NCI-H2029 treated with DMSO at 0.1 percent for 48 hours (cell line): Measurements from ENCODE around the gene OR4A15.

Experiments
- DNase-seq: peaks from one replicate; lab custom pipeline; 2025; lab: John Stamatoyannopoulos, UW

Gene OR4A15

DNA sequence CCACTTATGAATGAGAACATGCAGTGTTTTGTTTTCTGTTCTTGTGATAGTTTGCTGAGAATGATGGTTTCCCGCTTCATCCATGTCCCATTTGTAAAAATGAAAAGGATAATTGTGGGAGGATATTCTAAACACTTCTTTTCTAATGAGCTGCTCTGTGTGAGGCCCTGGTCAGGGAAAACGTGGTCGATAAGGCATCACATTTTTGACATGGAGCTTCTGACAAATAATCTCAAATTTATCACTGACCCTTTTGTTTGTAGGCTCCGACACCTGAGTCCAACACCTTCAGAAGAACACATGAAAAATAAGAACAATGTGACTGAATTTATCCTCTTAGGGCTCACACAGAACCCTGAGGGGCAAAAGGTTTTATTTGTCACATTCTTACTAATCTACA, at the start of gene OR4A15:
Gene OR4A15 (plus strand): TSS at position 301 of the 400 bp plus-strand sequence. CDS start 0 bp downstream, at position 301.
- DNase-seq: no peak

DNA sequence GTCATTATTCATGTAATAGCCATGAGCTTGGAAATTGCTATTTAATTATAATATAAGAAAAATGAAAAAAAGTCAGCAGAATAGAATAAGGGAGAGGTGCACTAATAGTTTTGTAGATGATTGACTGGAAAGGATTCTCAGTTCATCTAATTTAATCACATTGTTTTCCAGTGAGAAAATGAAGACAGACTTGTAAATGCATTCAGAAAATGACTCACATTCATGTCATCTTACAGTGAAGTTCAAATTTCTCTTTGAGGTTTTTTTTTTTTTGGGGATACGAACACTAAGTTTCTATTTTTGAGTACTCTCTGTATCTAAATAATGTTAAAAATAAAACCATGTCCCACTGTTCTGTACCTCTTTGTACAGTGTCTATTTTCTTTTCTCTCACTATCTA, 43.3 kb upstream of the OR4A15 start:
- DNase-seq: no peak

DNA sequence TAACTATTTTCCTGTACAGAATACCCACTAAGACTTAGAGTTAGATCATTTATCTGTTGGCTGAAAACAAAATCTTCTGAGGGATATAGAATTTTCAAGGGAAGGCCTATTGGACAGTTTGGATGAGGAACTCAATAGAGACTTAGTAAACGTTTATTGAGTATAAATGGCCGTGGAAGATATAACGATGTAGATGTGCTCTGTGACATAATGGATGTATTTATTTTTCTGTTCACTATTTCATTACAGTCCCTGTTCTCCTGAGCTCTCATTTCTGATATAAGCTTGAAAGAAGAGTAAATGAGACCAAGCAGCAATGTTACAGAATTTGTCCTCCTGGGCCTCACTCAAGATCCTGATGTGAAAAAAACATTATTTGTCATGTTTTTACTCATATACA, 24.9 kb upstream of the OR4A15 start, which contains the start of gene OR4A16:
Gene OR4A16 (plus strand): TSS at position 301 of the 400 bp plus-strand sequence. CDS start 0 bp downstream, at position 301.
- no peak for DNase-seq

DNA sequence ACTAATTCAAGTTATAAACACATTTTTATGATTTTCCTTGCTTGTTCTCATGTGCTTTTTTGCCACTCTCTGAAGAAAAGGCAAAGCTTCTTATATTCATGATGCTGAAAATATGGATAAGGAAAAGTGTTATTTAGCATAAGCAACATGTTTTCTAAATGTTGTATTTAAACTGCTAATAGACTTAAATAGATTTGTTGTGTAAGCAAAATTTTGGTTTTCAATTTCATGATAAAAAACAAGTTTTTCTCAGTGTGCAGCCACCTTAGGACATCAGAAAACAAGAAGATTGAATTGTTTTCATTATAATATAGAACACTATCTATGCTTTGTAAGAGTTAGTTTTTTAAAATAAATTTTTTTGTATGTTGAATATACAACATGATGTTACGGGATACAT, 22.5 kb upstream of the OR4A15 start:
- no peak for DNase-seq

DNA sequence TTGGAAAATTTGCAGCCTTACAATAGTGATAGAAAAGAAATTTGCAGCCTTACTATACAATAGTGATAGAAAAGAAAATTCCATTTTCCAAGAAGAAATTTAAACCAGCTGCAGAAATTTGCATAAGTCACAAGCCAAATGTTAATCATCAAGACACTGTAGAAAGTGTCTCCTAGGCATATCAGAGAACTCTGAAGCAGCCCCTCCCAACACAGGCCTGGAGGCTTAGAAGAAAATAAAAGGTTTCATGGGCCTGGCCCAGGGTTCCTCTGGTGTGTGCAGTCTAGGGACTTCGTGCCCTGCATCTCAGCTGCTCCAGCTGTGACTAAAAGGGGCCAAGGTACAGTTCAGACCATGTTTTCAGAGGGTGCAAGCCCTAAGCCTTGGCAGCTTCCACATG, 18.7 kb upstream of the OR4A15 start:
- no peak for DNase-seq

DNA sequence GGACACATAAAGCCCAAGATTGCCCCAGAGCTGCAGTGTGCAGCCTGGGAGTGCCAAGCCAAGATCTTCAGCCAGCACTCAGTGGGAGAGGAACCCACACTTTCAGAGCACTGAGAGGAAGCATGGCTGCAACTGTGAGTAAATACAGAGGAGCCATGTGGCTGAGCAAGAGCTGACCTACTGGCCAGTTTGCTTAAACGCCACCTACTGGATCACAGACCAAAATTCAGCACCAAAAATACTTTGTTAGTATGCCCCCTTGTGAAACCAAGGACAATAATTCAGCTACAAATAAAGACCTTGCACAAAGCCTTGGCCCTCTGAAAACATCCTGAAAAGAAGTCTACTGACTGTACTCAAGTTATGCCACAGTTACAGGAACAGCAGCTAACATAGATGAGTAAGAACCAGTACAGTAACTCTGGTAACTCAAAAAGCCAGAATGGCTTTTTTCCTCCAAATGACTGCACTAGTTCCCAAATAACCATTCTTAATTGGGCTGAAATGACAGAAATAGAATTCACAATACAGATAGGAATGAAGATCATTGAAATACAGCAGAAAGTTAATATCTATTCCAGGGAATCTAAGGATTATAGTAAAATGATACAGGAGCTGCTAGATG, 10.1 kb upstream of the OR4A15 start:
- DNase-seq: no peak

DNA sequence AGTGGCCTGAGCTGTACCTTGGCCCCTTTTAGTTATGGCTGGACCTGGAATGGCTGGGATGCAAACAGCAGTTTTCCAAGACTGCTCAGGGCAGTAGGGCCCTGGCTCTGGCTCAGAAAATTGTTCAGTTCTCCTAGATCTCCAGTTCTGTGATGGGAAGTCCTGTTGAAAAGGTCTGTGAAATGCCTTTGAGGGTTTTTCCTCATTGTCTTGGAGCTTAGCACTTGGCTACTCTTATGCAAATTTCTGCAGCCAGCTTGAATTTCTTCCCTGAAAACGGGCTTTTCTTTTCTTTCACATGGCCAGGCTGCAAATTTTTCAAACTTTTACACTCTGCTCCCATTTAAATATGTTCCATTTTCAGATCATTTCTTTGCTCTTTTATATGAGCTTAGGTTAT, 33.2 kb downstream of the OR4A15 start:
- no peak for DNase-seq
